Urinary bladder (tissue), 4 donors: ENCODE data around the gene LRRC31. TPM values are rescaled to one million over a fixed set of nuclear protein-coding genes. Genes with fewer than 3 reads are reported as not detected.

ENCODE experiments used
- DNase-seq: peaks from one replicate; pipeline ENCODE4 v3.0.0-alpha.2; 2015; ENCODE audit errors: extremely low spot score
- H3K27ac ChIP-seq: one replicate; pipeline ENCODE4 v1.5.1; 2013; ENCODE audit warnings: low read depth, mild to moderate bottlenecking, moderate library complexity
- H3K36me3 ChIP-seq: one replicate; pipeline ENCODE4 v1.6.1; 2013; ENCODE audit warnings: mild to moderate bottlenecking, moderate library complexity; ENCODE audit not compliant: insufficient read depth
- H3K4me1 ChIP-seq: one replicate; pipeline ENCODE4 v1.6.1; 2013; ENCODE audit warnings: mild to moderate bottlenecking, moderate library complexity; ENCODE audit not compliant: insufficient read depth
- H3K4me3 ChIP-seq: one replicate; pipeline ENCODE4 v1.5.1; 2013; ENCODE audit warnings: low read depth, low read length
- WGBS: extraction: QIAGEN DNeasy Blood & Tissue Kit; methylation state at CpG from one replicate; pipeline ENCODE4 v1.1.7; 2013; 5-methylcytosine and 5-hydroxymethylcytosine counted together
- polyA plus RNA-seq: library from polyadenylated mRNA; stranded (reverse); fragments of 200-250 nt; gene quantifications from one replicate; pipeline ENCODE4 v1.2.3, GENCODE V29; 2013
- total RNA-seq: library from RNA; depleted of rRNA; stranded (reverse); fragments of >200 nt; gene quantifications from one replicate; pipeline ENCODE4 v1.2.3, GENCODE V29; 2014
- donor health status: healthy with polysubstance abuse.
- donor health status: healthy.

LRRC31 gene
- total RNA-seq (not detected), polyA plus RNA-seq (not detected)

DNA sequence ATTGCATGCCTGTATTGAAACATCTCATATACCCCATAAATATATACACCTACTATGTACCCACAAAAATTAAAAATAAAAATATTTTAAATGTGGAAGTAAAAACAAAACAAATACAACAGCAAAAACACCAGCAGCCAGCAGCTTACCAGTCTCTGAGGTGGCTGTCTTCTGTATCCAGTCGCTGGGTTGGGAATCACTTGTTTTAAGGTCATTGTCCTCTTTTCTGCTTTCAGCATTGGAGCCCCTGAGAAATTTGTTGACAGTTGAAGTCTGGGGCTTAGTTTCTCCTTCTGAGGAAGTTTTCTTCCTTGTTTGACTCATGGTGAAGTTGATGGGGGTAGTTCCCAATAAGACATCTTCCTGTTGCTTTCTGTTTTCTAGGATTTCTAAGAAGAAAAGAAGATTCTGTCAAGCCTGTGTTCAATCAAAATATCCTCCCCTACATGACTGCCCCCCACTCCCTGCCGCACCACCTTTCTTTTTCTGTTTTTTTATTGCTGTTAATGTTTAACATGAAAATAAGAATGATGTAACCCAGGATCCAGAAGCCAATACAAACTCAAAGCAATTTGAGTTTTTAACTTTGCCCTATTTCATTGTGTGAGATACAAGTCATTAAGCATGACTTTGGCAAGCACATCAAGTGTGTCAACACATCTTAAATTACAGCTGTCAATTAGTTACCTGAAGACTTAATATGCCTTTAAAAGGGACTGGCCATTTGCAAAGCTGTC lies at the start of gene LRRC31:
TSS of gene LRRC31 (minus strand) at position 452 of the 737 bp plus-strand sequence. CDS start at position 324, 128 bp downstream.
- H3K36me3 ChIP-seq, result no peaks in the 10 kb centered on the region
- WGBS, result 65% methylated on average over 2 of the region's 2 CpGs
- peaks cover 1% of the 10 kb centered on the region for H3K4me1 ChIP-seq
- no peak within 1 kb of the TSS for H3K27ac ChIP-seq
- DNase-seq, result no peak
- no peak within 1 kb of the TSS for H3K4me3 ChIP-seq

DNA sequence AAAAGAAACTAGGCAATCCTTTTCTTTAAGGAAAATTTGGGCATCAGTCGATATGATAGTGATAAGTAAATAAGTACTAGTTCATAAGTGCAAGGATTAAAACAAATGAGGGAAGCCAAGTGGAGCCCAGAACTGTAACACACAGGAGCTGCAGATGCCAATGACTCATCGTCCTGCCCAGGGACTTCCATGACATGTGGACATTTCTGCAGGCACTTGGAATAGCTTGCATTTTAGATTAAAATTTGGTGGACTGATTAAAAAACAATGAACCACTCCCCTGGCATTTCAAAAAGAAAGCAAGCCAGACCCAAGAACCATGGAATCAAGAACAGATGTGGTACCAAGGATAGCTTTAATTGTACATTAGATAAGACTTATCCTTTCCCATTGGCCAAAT lies 44.6 kb upstream of the LRRC31 start:
- H3K4me1 ChIP-seq, result no peaks in the 10 kb centered on the region
- DNase-seq, result no peak
- no peaks in the 10 kb centered on the region for H3K36me3 ChIP-seq
- no peak overlapping the region for H3K27ac ChIP-seq
- 56% methylated on average over 2 of the region's 2 CpGs for WGBS
- no peak overlapping the region for H3K4me3 ChIP-seq

DNA sequence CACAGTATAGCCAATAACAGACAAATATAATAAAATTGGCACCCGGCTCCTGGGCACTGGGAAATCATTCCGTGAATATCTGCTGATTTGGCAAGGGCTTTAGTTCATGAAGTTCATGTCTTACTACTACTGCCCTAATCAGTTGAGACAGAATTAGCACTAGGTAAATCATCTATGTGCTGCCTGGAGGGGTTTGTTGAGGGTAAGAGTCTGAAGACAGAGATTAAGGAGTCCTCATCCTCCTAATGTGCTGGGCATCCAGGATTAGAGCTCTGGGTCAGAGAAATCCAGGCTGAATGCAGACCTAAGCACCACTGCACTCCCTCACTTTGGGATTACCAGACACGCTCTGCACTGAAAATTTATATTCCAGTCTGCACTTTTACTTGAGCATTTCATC lies 43.6 kb upstream of the LRRC31 start:
- DNase-seq, result no peak
- 68% methylated on average over 3 of the region's 3 CpGs for WGBS
- no peak overlapping the region for H3K27ac ChIP-seq
- no peak overlapping the region for H3K4me3 ChIP-seq
- no peaks in the 10 kb centered on the region for H3K36me3 ChIP-seq
- no peaks in the 10 kb centered on the region for H3K4me1 ChIP-seq

DNA sequence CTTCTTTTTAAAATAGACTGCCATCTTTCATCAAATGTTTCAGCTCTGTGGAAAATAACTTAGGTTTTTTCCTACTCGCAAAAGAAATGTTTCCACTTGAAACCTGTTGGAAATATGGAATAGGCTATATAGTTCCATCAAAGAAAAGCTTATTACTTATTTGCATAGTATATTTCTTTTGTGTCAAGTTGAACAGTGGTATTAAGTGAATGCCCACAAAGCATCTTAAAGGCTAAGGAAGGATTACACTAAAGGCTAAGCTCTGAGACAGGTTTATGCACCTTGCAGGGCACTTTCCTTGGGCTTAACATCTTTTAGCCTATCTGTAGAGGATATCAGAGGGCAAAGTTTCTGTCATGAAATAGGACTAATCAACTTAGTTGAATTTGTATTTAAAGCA lies 41.5 kb upstream of the LRRC31 start, which contains the start of gene SAMD7:
TSS of gene SAMD7 (plus strand) at position 301 of the 400 bp plus-strand sequence. CDS start 7,927 bp downstream, outside the sequence.
- H3K4me3 ChIP-seq, result no peak within 1 kb of the TSS
- H3K27ac ChIP-seq, result no peak within 1 kb of the TSS
- 98% methylated on average over 1 of the region's 1 CpG for WGBS
- no peaks in the 10 kb centered on the region for H3K36me3 ChIP-seq
- no peaks in the 10 kb centered on the region for H3K4me1 ChIP-seq
- no peak for DNase-seq

DNA sequence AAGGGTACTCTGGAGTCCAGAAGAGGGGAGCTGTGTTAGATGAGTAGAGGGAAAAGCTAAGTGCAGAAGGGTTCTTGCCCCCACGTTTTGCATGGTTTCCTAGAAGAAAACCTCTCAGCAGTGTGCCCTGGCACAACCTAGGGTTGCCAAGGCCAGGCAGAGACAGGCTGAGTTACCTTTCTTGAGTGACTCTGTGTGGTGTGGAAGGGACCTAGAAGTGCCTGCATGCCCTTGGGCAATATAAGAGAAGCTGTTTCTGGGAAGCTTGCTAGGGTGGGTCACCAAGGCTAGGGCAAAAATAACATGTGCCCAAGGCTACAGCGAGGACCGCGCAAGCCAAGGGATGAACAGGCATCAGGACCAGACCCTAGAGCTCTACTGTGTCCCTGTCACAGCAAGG lies 38.2 kb upstream of the LRRC31 start:
- Histone ChIP-seq H3K36me3 (no peaks in the 10 kb centered on the region), H3K4me1 (no peaks in the 10 kb centered on the region), H3K4me3 (no peak overlapping the region), H3K27ac (no peak overlapping the region)
- WGBS, result 87% methylated on average over 4 of the region's 4 CpGs
- no peak for DNase-seq

DNA sequence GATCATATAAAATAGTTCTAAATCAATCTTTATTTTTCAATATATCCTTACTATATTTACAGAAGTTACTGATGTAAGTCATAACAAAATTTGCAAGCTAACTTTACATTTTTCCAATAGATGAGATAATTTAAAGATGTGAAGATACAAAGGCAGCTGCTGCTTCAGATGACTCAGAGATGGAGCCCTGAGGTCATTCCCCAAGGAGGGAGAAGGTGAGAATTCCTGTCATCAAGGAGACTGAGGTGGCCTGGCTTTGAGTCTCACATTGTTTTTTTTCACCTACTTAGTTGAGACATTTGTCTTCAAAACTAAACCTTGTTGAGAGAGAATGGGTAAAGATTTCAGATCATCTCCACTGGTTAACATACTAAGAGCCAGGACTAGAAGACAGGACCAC lies 37.7 kb upstream of the LRRC31 start:
- Histone ChIP-seq H3K4me1 (no peaks in the 10 kb centered on the region), H3K27ac (no peak overlapping the region), H3K36me3 (no peaks in the 10 kb centered on the region), H3K4me3 (no peak overlapping the region)
- DNase-seq, result no peak

DNA sequence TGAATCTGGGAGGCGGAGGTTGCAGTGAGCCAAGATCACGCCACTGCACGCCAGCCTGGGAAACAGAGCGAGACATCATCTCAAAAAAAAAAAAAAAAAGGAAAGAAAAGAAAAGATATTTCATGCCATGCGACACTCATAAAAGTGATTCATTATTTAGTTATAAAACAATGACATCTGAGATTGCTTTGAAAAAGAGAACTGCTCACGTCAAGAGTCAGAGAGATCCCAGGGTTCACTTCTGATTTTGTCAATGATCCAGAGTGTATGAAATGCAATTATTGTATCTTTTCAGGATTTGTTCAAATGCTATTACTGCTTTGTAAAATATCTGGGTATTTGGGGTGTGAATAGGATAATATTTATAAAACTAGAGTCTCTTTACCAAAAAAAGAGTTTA lies 35.7 kb upstream of the LRRC31 start:
- Histone ChIP-seq H3K4me1 (no peaks in the 10 kb centered on the region), H3K4me3 (no peak overlapping the region), H3K36me3 (no peaks in the 10 kb centered on the region), H3K27ac (no peak overlapping the region)
- DNase-seq, result no peak
- 74% methylated on average over 6 of the region's 6 CpGs for WGBS

DNA sequence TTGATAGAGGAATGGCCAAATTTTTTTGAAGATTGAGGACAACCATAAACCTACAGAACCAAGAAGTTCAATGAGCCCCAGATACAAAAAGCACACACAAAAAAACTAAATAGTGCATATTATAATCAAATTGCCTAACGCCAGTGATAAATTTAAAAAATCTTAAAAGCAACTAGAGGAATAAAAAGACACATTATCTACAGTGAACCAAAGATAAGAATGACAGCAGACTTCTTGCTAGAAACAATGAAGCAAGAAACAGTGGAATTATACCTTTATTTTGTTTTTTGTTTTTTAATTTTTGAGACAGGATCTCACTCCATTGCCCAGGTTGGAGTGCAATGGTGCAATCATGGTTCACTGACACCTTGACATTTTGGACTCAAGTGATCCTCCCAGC lies 31.7 kb upstream of the LRRC31 start:
- Histone ChIP-seq H3K4me1 (no peaks in the 10 kb centered on the region), H3K36me3 (no peaks in the 10 kb centered on the region), H3K4me3 (no peak overlapping the region), H3K27ac (no peak overlapping the region)
- DNase-seq, result no peak
- 91% methylated on average over 1 of the region's 1 CpG for WGBS

DNA sequence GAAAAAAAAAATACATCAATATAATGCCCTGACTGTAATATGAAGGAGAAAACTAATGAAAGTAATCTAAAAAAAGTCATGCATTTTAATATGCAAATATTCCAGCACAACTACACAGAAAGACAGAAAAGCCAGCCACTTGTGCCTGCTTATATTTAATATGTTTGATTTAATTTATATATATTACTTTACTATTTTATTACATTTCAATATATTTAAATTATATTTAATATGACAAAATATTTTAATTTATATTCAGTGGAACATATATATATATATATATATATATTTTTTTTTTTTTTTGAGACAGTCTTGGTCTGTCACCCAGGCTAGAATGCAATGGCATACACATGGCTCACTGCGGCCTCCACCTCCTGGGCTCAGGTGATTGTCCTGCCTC lies 27.5 kb upstream of the LRRC31 start:
- WGBS, result 95% methylated on average over 1 of the region's 1 CpG
- H3K4me3 ChIP-seq, result no peak overlapping the region
- no peak for DNase-seq
- no peaks in the 10 kb centered on the region for H3K36me3 ChIP-seq
- no peak overlapping the region for H3K27ac ChIP-seq
- H3K4me1 ChIP-seq, result no peaks in the 10 kb centered on the region

DNA sequence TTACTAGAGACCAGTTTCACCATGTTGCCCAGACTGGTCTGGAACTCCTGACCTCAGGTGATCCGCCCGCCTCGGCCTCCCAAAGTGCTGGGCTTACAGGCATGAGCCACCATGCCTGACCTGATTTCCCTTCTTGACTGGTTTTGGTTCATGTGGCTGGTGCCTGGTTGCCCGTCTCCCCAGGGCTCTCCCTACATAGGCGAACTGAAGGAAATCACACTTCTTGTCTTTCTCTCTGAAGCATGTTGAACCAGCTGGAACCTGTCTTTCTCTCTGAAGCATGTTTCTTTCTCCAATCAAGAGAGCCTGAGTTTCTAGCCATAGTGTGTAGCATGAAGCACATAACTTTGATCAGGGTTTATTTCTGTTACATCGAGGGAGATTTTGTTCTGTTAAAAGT lies 25.3 kb upstream of the LRRC31 start:
- Histone ChIP-seq H3K4me1 (no peaks in the 10 kb centered on the region), H3K36me3 (no peaks in the 10 kb centered on the region), H3K27ac (no peak overlapping the region), H3K4me3 (no peak overlapping the region)
- WGBS, result 66% methylated on average over 6 of the region's 6 CpGs
- no peak for DNase-seq

DNA sequence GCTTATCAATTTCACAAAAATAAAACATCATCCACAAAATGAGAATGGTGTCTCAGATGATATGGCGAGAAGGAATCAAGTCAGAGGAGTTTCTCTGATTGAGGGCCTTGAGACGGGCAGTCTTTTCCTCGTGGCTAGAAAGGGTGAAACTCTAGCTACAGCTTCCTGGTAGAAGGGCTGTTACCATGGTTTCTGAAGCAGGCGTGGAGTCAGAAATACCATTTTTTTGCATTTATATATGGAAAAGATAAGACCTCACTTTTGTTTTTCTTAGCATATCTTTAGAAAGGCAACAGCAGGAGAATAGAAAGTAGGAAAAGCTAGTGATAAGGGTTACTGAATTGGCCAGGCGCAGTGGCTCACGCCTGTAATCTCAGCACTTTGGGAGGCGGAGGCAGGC lies 24.4 kb upstream of the LRRC31 start:
- DNase-seq, result no peak
- Histone ChIP-seq H3K36me3 (no peaks in the 10 kb centered on the region), H3K27ac (no peak overlapping the region), H3K4me1 (no peaks in the 10 kb centered on the region), H3K4me3 (no peak overlapping the region)
- 53% methylated on average over 7 of the region's 7 CpGs for WGBS

DNA sequence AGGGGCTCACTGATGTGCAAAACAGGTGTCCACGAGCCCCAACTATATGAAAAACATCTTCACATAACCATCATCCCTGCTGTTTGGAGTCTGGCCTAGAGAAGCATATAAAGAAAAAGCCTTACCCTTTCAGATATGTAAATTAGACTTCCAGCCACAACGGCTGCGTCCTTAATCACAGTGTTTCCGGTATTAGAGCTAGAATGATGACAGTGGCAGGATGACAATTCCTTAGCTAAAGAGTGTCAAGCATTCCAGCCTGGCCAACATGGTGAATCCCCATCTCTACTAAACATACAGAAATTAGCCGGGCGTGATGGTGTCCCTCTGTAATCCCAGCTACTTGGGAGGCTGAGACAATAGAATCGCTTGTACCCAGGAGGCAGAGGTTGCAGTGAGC lies 22.2 kb upstream of the LRRC31 start:
- no peak for DNase-seq
- no peak overlapping the region for H3K27ac ChIP-seq
- no peaks in the 10 kb centered on the region for H3K36me3 ChIP-seq
- WGBS, result 81% methylated on average over 7 of the region's 7 CpGs
- no peak overlapping the region for H3K4me3 ChIP-seq
- no peaks in the 10 kb centered on the region for H3K4me1 ChIP-seq

DNA sequence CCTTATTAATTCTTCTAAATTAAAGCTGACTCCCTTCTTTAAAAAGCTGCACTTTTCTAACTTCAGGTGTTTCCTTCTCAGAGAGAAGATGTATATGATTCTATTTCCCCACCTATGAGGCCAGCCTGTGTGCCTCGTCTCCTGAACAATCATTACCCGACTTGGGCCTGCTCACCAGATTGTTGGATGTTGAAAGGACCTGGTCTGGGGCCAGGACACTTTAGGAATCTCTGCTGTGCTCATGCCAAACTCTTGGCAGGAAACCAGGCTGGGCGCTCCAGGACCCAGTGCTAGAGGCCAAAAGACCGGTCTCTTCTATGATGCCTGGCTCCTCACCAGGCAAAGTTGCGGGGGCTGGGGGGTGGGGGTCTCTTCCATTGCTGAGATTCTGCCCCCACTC lies 16.9 kb upstream of the LRRC31 start:
- no peak for DNase-seq
- no peaks in the 10 kb centered on the region for H3K36me3 ChIP-seq
- no peaks in the 10 kb centered on the region for H3K4me1 ChIP-seq
- 19% methylated on average over 5 of the region's 5 CpGs for WGBS
- no peak overlapping the region for H3K27ac ChIP-seq
- H3K4me3 ChIP-seq, result no peak overlapping the region

DNA sequence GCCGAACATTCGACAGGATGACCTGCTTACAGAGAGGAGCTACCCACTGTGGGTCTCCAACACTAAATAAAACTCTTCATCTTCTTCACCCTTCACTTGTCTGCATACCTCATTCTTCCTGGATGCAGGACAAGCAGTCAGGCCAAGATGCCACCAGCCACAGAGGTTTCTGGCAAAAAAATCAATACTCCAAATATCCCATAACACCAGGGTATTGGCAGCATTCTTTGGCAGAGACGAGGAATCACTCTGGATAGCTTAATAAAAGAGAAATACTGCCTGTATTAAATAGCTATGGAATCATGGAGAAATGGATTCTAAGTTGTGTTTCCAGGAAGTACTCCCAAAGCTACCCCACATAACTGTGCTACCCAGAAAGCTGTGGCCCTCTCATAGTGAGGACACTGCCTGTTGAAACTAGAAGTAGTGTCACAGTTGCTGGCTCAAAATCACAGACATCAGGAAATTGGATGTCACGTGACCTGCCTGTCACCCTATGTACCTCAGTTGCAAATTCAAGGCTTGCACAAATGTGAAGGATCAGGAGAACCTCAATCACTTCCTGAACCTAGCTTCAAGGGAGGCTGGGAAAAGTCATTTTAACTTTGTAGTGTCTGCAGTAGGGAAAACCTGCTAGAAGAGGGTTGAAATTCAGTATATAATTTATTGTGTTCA lies 11.0 kb upstream of the LRRC31 start:
- Histone ChIP-seq H3K36me3 (no peaks in the 10 kb centered on the region), H3K4me1 (no peaks in the 10 kb centered on the region), H3K27ac (no peak overlapping the region), H3K4me3 (no peak overlapping the region)
- DNase-seq, result no peak
- WGBS, result 83% methylated on average over 4 of the region's 4 CpGs
